ENCODE data around the gene FNIP2. TPM values are rescaled to one million over a fixed set of nuclear protein-coding genes. Genes with fewer than 3 reads are reported as not detected.

FNIP2 gene
- total and polyA plus RNA-seq, 7 donors, result 15.6 to 92.1 (median 33.3) TPM

- H3K27me3 ChIP-seq (ENCODE audit: insufficient read depth in 3 of 3, low read length in 2 of 3), result no peaks in the 10 kb centered on the region
- H3K4me3 ChIP-seq, result no peak overlapping the region
- ATAC-seq (no peak), DNase-seq (no peak)
- H3K27ac ChIP-seq, result no peak overlapping the region
- no peaks in the 10 kb centered on the region for H3K36me3 ChIP-seq (ENCODE audit: insufficient read depth in 1 of 2, low read depth in 1 of 2)
- WGBS, 3 donors, result 78 to 83% (median 79%) methylated on average over 4 of the region's 4 CpGs
- no peaks in the 10 kb centered on the region for H3K9me3 ChIP-seq
- intact Hi-C loops (cut with DNase I), result no loop called here
- no peak for TF ChIP-seq CTCF (IDR thresholded peaks at IDR 0.05)
- no peaks in the 10 kb centered on the region for H3K4me1 ChIP-seq
Measured at GRCh38 chr4:158760866-158761265, 8.0 kb upstream of the FNIP2 start.

- Histone ChIP-seq H3K4me3 (no peak overlapping the region), H3K27me3 (ENCODE audit: insufficient read depth in 3 of 3, low read length in 2 of 3) (no peaks in the 10 kb centered on the region), H3K27ac (no peak overlapping the region), H3K4me1 (no peaks in the 10 kb centered on the region), H3K36me3 (ENCODE audit: insufficient read depth in 1 of 2, low read depth in 1 of 2) (no peaks in the 10 kb centered on the region), H3K9me3 (no peaks in the 10 kb centered on the region)
- intact Hi-C loops (cut with DNase I), result no loop called here
- DNase-seq (no peak), ATAC-seq (no peak)
- TF ChIP-seq CTCF (IDR thresholded peaks at IDR 0.05), result no peak
- 67 to 76% (median 67%) methylated on average over 4 of the region's 4 CpGs for WGBS, 3 donors
Measured at GRCh38 chr4:158762553-158762952, 6.3 kb upstream of the FNIP2 start.

- H3K36me3 ChIP-seq (ENCODE audit: insufficient read depth in 1 of 2, low read depth in 1 of 2), result no peaks in the 10 kb centered on the region
- TF ChIP-seq CTCF (IDR thresholded peaks at IDR 0.05), result no peak
Measured at GRCh38 chr4:158763462-158763861, 5.4 kb upstream of the FNIP2 start.

GRCh38 chr4:158766434-158767044 lies 2.3 kb upstream of the FNIP2 start:
- TF ChIP-seq CTCF (IDR thresholded peaks at IDR 0.05), result no peak
- no peak overlapping the region for H3K4me3 ChIP-seq
- WGBS, 3 donors, result 75 to 85% (median 80%) methylated on average over 6 of the region's 6 CpGs
- ATAC-seq, result no peak
- H3K9me3 ChIP-seq, result no peaks in the 10 kb centered on the region
- DNase-seq, result no peak
- peak overlapping the region; percentile 19 for H3K27ac ChIP-seq
- intact Hi-C loops (cut with DNase I), result loop anchor here (5.0 kb wide), 4 partner anchors 34 to 336 kb away; partner anchors contain the start of gene RAPGEF2 (in 1 of the 2)
- H3K4me1 ChIP-seq, result peaks cover 22% of the 10 kb centered on the region
- H3K27me3 ChIP-seq (ENCODE audit: insufficient read depth in 3 of 3, low read length in 2 of 3), result no peaks in the 10 kb centered on the region
- H3K36me3 ChIP-seq (ENCODE audit: insufficient read depth in 1 of 2, low read depth in 1 of 2), result no peaks in the 10 kb centered on the region

More at GRCh38 chr4:158763462-158763861, 5.4 kb upstream of the FNIP2 start:
- Histone ChIP-seq H3K4me3 (no peak overlapping the region), H3K27me3 (ENCODE audit: insufficient read depth in 3 of 3, low read length in 2 of 3) (no peaks in the 10 kb centered on the region), H3K27ac (no peak overlapping the region), H3K4me1 (peaks cover 4% of the 10 kb centered on the region), H3K9me3 (no peaks in the 10 kb centered on the region)
- ATAC-seq, result no peak
- DNase-seq, result no peak
- 46% methylated on average over 2 of the region's 2 CpGs for WGBS, 3 donors
- intact Hi-C loops (cut with DNase I), result no loop called here

- ATAC-seq, result no peak
Measured at GRCh38 chr4:158767451-158767850, 1.4 kb upstream of the FNIP2 start.

More at GRCh38 chr4:158767451-158767850, 1.4 kb upstream of the FNIP2 start:
- Histone ChIP-seq H3K27me3 (ENCODE audit: insufficient read depth in 3 of 3, low read length in 2 of 3) (no peaks in the 10 kb centered on the region), H3K27ac (peak overlapping the region; percentile 60), H3K4me1 (peaks cover 31% of the 10 kb centered on the region), H3K36me3 (ENCODE audit: insufficient read depth in 1 of 2, low read depth in 1 of 2) (no peaks in the 10 kb centered on the region), H3K9me3 (no peaks in the 10 kb centered on the region), H3K4me3 (no peak overlapping the region)
- intact Hi-C loops (cut with DNase I), result loop anchor here (5.0 kb wide), 4 partner anchors 35 to 335 kb away; partner anchors contain the start of gene RAPGEF2 (in 1 of the 2)
- DNase-seq, result no peak
- no peak for TF ChIP-seq CTCF (IDR thresholded peaks at IDR 0.05)
- 41 to 47% (median 45%) methylated on average over 2 of the region's 2 CpGs for WGBS, 3 donors
